ENCODE data around the gene UCKL1.

UCKL1 gene

GRCh38 chr20:63890201-63890576 is 66.0 kb downstream of the UCKL1 start:
- Histone ChIP-seq H4K20me1 (ENCODE audit: control insufficient read depth, insufficient read depth, low read depth, low read length) (0 out of 2 replicates have a peak, but pooled peaks cover 3% of the 10 kb centered on the region), H3K4me3 (ENCODE audit: low read length) (no peak overlapping the region), H3K9me2 (replicated peaks; ENCODE audit: control insufficient read depth, low read length) (no peaks in the 10 kb centered on the region), H3K9me3 (ENCODE audit: control insufficient read depth, insufficient read depth, low read length) (no peaks in the 10 kb centered on the region), H3K27me3 (ENCODE audit: control insufficient read depth, low read length) (no peaks in the 10 kb centered on the region), H3K4me1 (ENCODE audit: control insufficient read depth, low read length) (peaks cover 7% of the 10 kb centered on the region), H3K79me2 (ENCODE audit: control insufficient read depth, low read length) (no peaks in the 10 kb centered on the region), H3F3A (ENCODE audit: control insufficient read depth, insufficient read depth) (peaks cover 7% of the 10 kb centered on the region; the same call in 1 of the 2 replicates), H3K27ac (ENCODE audit: low read depth, low read length) (no peak overlapping the region), H3K36me3 (ENCODE audit: control insufficient read depth, low read length) (peaks cover 35% of the 10 kb centered on the region; the same call in 1 of the 2 replicates), H3K4me2 (ENCODE audit: low read length) (no peak overlapping the region)
- TF ChIP-seq CTCF (IDR thresholded peaks at IDR 0.05; ENCODE audit: low read depth, low read length, poor library complexity, severe bottlenecking) (no peak), EZH2phosphoT487 (IDR thresholded peaks at IDR 0.05; ENCODE audit: borderline replicate concordance, low read length) (no peak)

All from DOHH2 (cell line).